ENCODE results near the gene BAIAP2L1.
"Not testable (repeated sequence)": the region's sequence is repeated elsewhere in the genome, so short reads cannot be mapped to it uniquely, and the experiment has no call there.

Gene BAIAP2L1, protein sequence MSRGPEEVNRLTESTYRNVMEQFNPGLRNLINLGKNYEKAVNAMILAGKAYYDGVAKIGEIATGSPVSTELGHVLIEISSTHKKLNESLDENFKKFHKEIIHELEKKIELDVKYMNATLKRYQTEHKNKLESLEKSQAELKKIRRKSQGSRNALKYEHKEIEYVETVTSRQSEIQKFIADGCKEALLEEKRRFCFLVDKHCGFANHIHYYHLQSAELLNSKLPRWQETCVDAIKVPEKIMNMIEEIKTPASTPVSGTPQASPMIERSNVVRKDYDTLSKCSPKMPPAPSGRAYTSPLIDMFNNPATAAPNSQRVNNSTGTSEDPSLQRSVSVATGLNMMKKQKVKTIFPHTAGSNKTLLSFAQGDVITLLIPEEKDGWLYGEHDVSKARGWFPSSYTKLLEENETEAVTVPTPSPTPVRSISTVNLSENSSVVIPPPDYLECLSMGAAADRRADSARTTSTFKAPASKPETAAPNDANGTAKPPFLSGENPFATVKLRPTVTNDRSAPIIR

GRCh38 chr7:98400542-98401340, at the start of gene BAIAP2L1:
TSS of gene BAIAP2L1 (minus strand) at chr7:98401090. CDS start at chr7:98400852, 238 bp downstream.
- peak in 14 of 56 donors; percentile 0 to 53 (median 4) for DNase-seq

- DNase-seq: no peak
Observed at GRCh38 chr7:98448766-98449165, 47.9 kb upstream of the BAIAP2L1 start.

GRCh38 chr7:98440992-98441391, 40.1 kb upstream of the BAIAP2L1 start:
- DNase-seq: not testable (repeated sequence)

DNA sequence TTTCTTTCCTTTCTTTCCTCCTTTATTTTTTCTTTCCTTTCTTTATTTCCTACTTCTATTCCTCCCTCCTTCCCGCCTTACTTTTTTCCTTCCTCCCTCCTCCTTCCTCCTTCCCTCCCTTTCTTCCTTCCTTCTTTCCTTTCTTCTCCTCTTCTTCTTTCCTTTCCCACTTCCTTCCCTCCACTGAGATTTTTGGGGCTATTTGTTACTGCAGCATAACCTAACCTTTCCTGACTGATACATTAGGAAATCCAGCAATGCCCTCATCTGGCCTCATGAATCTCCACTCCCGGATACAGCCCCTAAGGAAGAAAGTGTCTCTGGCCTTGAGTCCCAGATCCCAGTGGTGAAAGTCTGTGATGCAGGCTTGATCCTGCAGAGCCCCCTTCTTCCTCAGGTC, 38.6 kb upstream of the BAIAP2L1 start:
- no peak for DNase-seq

DNA sequence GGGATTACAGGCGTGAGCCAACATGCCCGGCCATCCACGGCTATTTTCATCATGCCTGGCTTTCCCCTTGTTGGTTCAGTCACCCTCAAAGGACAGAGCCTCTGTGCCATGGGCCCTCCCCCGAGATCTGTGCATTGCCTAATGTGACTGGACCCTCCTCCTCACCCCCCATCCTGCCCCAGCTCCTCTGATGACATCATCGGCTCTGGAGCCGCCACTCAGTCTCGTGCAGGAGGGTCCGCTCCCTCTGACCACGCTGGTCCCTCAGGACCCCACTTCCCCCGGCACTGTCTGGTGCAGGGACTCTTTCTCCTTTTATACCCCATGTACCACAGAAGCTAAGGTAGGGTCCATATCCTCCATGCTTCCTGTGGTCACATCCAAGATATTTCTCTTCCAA, 33.2 kb upstream of the BAIAP2L1 start:
- DNase-seq: no peak

GRCh38 chr7:98429799-98430198, 28.9 kb upstream of the BAIAP2L1 start:
- DNase-seq: no peak

GRCh38 chr7:98423043-98423442, 22.2 kb upstream of the BAIAP2L1 start:
- DNase-seq: no peak

GRCh38 chr7:98420966-98421612, 20.2 kb upstream of the BAIAP2L1 start:
- DNase-seq: peak in 22 of 56 donors; percentile 0 to 59 (median 6)

DNA sequence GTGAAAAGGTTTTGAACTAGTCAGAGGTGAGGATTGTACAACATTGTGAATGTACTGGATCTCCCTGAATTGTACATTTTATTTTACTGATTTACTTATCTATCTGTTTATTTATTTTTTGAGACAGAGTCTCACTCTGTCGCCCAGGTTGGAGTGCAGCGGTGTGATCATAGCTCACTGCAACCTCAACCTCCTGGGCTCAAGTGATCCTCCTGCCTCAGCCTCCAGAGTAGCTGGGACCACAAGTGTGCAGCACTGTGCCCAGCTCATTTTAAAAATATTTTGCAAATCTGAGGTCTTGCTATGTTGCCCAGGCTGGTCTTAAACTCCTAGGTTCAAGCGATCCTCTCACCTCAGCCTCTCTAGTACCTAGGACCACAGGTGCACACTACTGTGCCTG, 19.1 kb upstream of the BAIAP2L1 start:
- not testable (repeated sequence) for DNase-seq

GRCh38 chr7:98419316-98419691, 18.4 kb upstream of the BAIAP2L1 start:
- not testable (repeated sequence) for DNase-seq

- no peak for DNase-seq
Observed at GRCh38 chr7:98418636-98419315, 17.9 kb upstream of the BAIAP2L1 start.

- no peak for DNase-seq
Observed at GRCh38 chr7:98418271-98418635, 17.4 kb upstream of the BAIAP2L1 start.

- not testable (repeated sequence) for DNase-seq
Observed at GRCh38 chr7:98417604-98418270, 16.8 kb upstream of the BAIAP2L1 start.

DNA sequence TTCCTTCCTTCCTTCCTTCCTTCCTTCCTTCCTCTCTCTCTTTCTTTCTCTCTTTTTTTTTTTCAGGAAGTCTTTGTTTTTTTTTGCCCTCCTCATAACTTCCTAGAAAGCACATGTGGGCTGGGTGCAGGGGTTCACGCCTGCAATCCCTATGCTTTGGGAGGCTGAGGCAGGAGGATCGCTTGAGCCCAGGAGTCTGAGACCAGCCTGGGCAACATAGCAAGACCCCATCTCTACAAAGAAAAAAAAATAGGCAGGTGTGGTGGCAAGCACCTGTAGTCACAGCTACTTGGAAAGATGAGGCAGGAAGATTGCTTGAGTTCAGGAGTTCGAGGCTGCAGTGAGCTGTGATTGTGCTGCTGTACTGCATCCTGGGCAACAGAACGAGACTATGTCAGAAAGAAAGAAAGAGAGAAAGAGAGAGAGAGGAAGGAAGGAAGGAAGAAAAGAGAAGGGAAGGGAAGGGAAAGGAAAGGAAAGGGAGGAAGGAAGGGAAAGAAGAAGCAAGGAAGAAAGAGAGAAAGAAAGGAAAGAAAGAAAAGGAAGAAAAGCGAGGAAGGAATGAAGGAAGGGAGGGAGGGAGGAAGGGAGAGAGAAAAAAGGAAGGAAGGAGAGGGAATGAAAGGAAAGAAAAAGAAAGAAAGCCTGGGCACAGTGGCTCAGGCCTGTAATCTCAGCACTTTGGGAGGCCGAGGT, 13.5 kb upstream of the BAIAP2L1 start:
- DNase-seq: no peak

DNA sequence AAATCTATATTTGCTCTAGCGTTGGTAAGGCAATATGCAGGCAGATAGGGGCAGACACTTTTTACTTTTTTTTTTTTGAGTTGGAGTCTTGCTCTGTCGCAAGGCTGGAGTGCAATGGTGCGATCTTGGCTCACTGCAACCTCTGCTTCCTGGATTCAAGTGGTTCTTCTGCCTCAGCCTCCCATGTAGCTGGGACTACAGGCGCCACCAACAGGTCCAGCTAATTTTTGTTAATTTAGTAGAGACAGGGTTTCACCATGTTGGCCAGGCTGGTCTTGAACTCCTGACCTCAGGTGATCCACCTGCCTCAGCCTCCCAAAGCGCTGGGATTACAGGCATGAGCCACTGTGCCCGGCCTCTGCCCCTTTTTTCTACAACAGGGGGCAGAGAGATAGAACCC, 12.8 kb upstream of the BAIAP2L1 start:
- DNase-seq: not testable (repeated sequence)

DNA sequence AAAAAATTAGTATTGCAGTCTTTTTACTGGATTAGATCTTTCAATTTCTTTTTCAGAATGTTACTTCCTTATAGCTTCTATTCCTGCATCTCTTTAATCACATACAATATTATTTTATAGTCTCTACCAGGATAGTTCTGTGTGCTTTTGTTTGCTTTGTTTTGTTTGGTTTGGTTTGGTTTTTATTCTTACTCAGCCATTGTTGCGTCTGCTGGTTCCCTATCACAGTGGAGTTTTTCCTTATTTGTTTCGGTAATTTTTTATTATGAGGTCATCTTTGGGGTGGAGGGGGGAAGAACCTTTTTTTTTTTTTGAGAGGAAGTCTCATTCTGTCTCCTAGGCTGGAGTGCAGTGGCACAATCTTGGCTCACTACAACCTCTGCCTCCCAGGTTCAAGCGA, 9.0 kb upstream of the BAIAP2L1 start:
- DNase-seq: no peak

DNA sequence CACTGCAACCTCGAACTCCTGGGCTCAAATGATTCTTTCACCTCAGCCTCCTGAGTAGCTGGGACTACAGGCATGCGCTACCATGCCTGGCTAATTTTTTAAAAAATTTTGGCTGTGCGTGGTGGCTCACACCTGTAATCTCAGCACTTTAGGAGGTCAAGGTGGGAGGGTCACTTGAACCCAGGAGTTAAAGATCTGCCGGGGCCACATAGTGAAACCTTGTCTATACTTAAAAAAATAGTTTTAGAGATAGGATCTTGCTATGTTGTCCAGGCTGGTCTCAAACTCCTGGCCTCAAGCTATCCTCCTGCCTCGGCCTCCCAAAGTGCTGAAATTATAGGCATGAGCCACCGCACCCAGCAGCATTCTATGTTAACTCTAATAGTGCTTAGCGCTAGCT, 7.3 kb upstream of the BAIAP2L1 start:
- DNase-seq: not testable (repeated sequence)

GRCh38 chr7:98406827-98407226, 5.9 kb upstream of the BAIAP2L1 start:
- DNase-seq: no peak

GRCh38 chr7:98404840-98405239, 4.0 kb upstream of the BAIAP2L1 start:
- no peak for DNase-seq

Measured in nucleus accumbens (tissue), 56 donors.